BLaER1 treated with 17β-estradiol and CSF1 and Interleukin-3, amounts not matched to agents 10 nM and 100 nM (cell line): Measurements from ENCODE around the gene AHRR.

ENCODE experiments used
- H3K27ac ChIP-seq, 11 experiments: shearing (Covaris generic); formaldehyde crosslinking; 2 replicates each; pipeline ENCODE4 v1.8.1; 2022
- H3K27me3 ChIP-seq, 11 experiments: shearing (Covaris generic); formaldehyde crosslinking; 2 replicates each; pipeline ENCODE4 v1.8.1; 2022
- H3K36me3 ChIP-seq, 11 experiments: shearing (Covaris generic); formaldehyde crosslinking; 2 replicates each; pipeline ENCODE4 v1.8.1; 2022
- H3K4me1 ChIP-seq, 10 experiments: shearing (Covaris generic); formaldehyde crosslinking; 2 replicates each; pipeline ENCODE4 v1.8.1; 2022
- H3K4me2 ChIP-seq, 11 experiments: shearing (Covaris generic); formaldehyde crosslinking; 2 replicates each; pipeline ENCODE4 v1.8.1; 2022
- H3K4me3 ChIP-seq, 10 experiments: shearing (Covaris generic); formaldehyde crosslinking; 2 replicates each; pipeline ENCODE4 v1.8.1; 2022
- H3K9ac ChIP-seq, 11 experiments: shearing (Covaris generic); formaldehyde crosslinking; 2 replicates each; pipeline ENCODE4 v1.8.1; 2022
- H3K9me3 ChIP-seq, 11 experiments: shearing (Covaris generic); formaldehyde crosslinking; replicated peaks in 1 of 11; 2 replicates each; pipeline ENCODE4 v1.8.1; 2022
- H4K20me1 ChIP-seq, 11 experiments: shearing (Covaris generic); formaldehyde crosslinking; 2 replicates each; pipeline ENCODE4 v1.8.1; 2022
- Cebpa-rat ChIP-seq, 11 experiments: shearing (Covaris generic); IDR thresholded peaks; 2 replicates each; pipeline ENCODE4 v1.8.1; 2022

Gene AHRR

DNA sequence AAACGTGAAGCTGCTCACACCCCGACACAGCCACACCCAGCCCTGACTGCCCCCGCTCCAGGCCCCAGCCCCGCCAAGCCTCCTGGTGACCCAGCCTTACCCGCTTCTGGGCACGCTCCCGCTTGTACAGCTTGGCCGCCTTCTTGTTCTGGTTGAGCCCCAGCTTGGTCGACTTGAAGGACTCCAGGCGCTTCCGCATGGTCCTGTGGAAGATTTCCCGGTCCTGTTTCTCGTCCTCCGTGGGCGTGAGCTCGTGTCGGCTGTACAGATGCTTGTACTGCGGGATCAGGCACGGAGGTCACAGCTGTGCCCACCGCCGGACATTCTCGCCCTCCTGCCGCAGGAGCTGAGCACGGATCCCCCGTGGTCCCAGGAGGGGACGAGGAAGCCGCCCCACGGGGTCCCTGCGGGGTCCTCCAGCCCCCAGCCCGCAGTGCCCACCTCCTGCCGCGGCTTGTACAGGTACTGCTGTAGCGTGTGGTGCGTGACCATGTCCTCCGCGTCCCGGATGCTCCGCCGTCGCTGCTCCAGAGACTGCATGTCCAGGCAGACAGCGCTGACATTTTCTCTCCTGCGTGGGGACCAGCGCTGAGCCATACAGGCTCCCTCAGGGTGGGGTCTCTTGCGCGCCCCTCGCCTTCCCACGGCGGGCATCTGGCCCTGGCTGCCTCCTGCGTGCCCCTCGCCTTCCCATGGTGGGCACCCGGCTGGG, 154.7 kb downstream of the AHRR start:
- no peak overlapping the region for H3K9ac ChIP-seq

DNA sequence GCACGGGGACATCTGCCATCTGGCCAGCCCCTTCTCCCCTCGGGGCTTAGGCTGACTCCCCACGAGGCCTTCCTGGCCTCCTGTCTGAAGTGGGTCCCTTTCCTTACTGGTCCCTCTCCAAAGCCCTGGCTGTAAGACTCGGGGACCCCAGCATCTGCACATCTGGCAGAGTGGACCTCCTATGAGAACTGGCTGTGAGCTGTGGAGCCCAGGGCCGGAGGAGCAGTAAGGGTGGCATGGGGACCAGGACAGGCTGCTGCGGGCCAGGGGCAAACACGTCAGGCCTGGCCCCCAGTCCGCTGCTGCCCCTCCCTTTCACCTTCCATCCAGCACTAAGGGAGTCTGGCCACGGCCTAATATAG, 155.3 kb downstream of the AHRR start:
- no peak overlapping the region for H3K9ac ChIP-seq
- H3K4me3 ChIP-seq = no peak overlapping the region
- TF ChIP-seq Cebpa-rat (IDR thresholded peaks at IDR 0.05) = no peak
- H3K27ac ChIP-seq = no peak overlapping the region
- H3K4me2 ChIP-seq = peak overlapping the region in 4 of 11 experiments; percentile 18 to 94 (median 92); a peak in 6 of 22 replicates
- H3K9me3 ChIP-seq = no peaks in the 10 kb centered on the region
- peaks cover 40 to 82% (median 56%) of the 10 kb centered on the region in 11 experiments for H3K27me3 ChIP-seq
- peaks cover 5 to 74% (median 61%) of the 10 kb centered on the region in 11 experiments; a peak in 20 of 22 replicates for H4K20me1 ChIP-seq
- H3K4me1 ChIP-seq = peaks cover 9 to 79% (median 58%) of the 10 kb centered on the region in 10 experiments
- H3K36me3 ChIP-seq = no peaks in the 10 kb centered on the region

More for the DNA sequence above, 154.7 kb downstream of the AHRR start:
- Histone ChIP-seq H4K20me1 (peaks cover 8 to 79% (median 64%) of the 10 kb centered on the region in 11 experiments; a peak in 20 of 22 replicates), H3K4me2 (peak overlapping the region in 3 of 11 experiments; percentile 18 to 94 (median 90); a peak in 5 of 22 replicates), H3K27ac (no peak overlapping the region), H3K4me1 (peaks cover 14 to 81% (median 62%) of the 10 kb centered on the region in 10 experiments), H3K9me3 (no peaks in the 10 kb centered on the region), H3K36me3 (peaks cover 0 to 5% (median 2%) of the 10 kb centered on the region in 11 experiments; a peak in 7 of 22 replicates), H3K4me3 (no peak overlapping the region), H3K27me3 (peaks cover 40 to 79% (median 56%) of the 10 kb centered on the region in 11 experiments)
- no peak for TF ChIP-seq Cebpa-rat (IDR thresholded peaks at IDR 0.05)

DNA sequence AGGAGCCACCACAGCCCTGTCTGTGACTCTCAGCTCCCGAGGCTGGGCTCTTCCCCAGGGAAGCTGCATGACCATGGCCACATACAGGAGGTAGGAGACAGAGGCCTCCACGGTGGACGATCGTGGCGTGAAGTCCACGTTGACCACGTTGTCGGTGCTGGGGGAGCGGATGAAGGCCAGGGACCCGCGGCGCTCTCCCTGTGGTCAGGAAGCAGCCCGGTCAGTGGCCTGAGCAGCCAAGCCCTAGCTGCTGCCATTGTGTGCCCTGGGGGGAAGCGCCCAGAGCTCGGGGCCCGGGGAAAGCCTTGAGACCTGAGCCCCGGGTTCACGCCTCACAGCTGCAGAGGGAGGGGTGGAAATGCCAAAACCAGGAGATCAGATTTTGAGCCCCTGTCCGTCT, 155.7 kb downstream of the AHRR start:
- peaks cover 8 to 78% (median 57%) of the 10 kb centered on the region in 10 experiments for H3K4me1 ChIP-seq
- H4K20me1 ChIP-seq = peaks cover 5 to 70% (median 61%) of the 10 kb centered on the region in 11 experiments; a peak in 20 of 22 replicates
- H3K9ac ChIP-seq = no peak overlapping the region
- TF ChIP-seq Cebpa-rat (IDR thresholded peaks at IDR 0.05) = no peak
- H3K36me3 ChIP-seq = no peaks in the 10 kb centered on the region
- peaks cover 40 to 83% (median 56%) of the 10 kb centered on the region in 11 experiments for H3K27me3 ChIP-seq
- no peak overlapping the region for H3K4me3 ChIP-seq
- H3K4me2 ChIP-seq = peak overlapping the region in 4 of 11 experiments; percentile 90 to 94 (median 92); a peak in 6 of 22 replicates
- H3K9me3 ChIP-seq = no peaks in the 10 kb centered on the region
- no peak overlapping the region for H3K27ac ChIP-seq

DNA sequence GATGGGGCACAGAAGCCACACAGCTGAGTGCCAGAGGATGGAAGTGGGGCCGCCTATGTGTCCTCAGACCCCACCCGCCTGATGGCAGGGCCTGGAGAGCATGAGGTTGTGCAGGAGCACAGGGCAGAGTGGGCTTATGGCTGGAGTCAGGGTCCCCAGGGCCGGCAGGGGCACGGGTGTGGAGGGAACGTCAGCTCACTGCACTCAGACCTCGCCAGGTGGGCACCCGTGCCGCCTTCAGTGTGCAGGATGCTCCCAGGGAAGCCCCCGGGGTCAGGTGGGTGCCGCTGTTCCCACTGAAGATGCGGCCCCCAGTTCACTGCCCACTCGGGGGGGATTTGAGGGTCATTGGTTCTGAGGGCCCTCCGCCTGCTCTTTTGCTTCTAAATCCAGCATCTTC, 156.4 kb downstream of the AHRR start:
- TF ChIP-seq Cebpa-rat (IDR thresholded peaks at IDR 0.05) = no peak
- Histone ChIP-seq H3K4me1 (peaks cover 9 to 79% (median 58%) of the 10 kb centered on the region in 10 experiments), H3K4me2 (peak overlapping the region in 8 of 11 experiments; percentile 73 to 94 (median 86); a peak in 12 of 22 replicates), H3K36me3 (no peaks in the 10 kb centered on the region), H3K4me3 (no peak overlapping the region), H4K20me1 (peaks cover 5 to 74% (median 61%) of the 10 kb centered on the region in 11 experiments; a peak in 20 of 22 replicates), H3K27ac (no peak overlapping the region), H3K9me3 (no peaks in the 10 kb centered on the region), H3K9ac (0 out of 22 replicates have a peak overlapping the region, but pooled peaks of 1 of the 11 experiments have one; percentile 29), H3K27me3 (peaks cover 40 to 87% (median 56%) of the 10 kb centered on the region in 11 experiments)

DNA sequence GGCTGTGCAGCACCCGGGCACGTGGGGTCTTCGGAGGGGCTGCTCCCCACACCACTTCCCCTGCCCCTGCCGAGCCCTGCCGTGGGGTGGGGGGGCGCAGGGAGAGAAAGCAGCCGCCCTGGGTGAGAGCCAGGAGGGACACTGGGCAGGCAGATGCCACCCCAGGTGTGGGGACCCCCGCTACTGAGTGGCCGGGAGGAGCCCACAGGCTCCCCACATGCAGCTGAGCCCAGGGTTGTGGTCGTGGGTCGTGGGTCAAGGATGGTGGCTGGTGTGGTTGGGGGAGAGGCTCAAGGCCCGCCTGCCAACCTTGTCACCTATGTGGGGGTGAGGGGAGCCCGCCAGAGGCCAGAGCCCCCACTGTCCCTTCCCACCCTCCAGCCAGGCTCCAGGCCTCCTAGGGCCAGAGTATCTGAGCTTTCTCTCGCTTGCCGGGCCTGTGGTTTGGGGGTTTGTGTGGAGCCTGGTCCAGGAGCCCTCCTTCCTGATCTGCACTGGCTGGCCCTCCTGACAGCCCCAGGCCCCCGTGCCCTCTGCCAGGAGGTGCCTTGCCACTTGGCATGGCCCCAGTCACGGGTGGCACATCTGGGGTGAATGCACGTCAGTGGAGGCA, 157.0 kb downstream of the AHRR start:
- no peak overlapping the region for H3K4me3 ChIP-seq
- H3K9ac ChIP-seq = peak overlapping the region in 3 of 11 experiments; percentile 20 to 31 (median 29); a peak in 2 of 22 replicates
- no peak overlapping the region for H3K27ac ChIP-seq
- no peak for TF ChIP-seq Cebpa-rat (IDR thresholded peaks at IDR 0.05)
- no peaks in the 10 kb centered on the region for H3K36me3 ChIP-seq
- peaks cover 38 to 91% (median 54%) of the 10 kb centered on the region in 11 experiments for H3K27me3 ChIP-seq
- peaks cover 15 to 84% (median 63%) of the 10 kb centered on the region in 10 experiments for H3K4me1 ChIP-seq
- H4K20me1 ChIP-seq = peaks cover 5 to 79% (median 60%) of the 10 kb centered on the region in 11 experiments; a peak in 20 of 22 replicates
- peak overlapping the region in 9 of 11 experiments; percentile 55 to 94 (median 83); a peak in 18 of 22 replicates for H3K4me2 ChIP-seq
- no peaks in the 10 kb centered on the region for H3K9me3 ChIP-seq

DNA sequence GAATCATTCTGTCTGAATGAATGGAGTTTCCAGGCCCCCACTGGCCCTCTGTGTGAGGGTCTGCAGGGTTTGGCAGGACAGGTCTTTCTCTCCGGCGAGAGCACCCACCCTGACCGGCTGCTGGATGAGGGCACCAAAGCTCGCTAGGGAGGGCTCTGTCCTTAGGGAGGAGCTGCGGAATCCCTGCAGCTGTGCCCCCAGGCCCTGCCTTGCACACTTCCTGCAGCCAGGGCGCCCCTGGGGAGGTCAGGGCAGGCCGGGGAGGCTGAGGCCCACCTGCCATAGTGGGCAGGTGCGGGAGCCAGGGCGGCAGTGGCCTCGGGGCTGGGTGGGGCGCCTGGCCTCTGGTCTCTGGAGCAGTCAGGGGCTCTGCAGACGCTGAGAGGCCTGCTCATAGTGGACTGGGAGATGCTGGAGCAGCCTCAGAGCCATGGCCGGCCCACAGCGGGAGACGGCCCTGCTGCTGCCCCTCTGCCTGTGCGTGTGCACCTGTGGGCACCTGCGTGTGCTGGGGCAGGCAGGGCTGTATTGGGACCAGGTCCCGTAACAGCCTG, 157.5 kb downstream of the AHRR start:
- H3K27ac ChIP-seq = no peak overlapping the region
- H3K9ac ChIP-seq = peak overlapping the region in 3 of 11 experiments; percentile 20 to 31 (median 29); a peak in 3 of 22 replicates
- peaks cover 19 to 84% (median 66%) of the 10 kb centered on the region in 10 experiments for H3K4me1 ChIP-seq
- no peaks in the 10 kb centered on the region for H3K9me3 ChIP-seq
- TF ChIP-seq Cebpa-rat (IDR thresholded peaks at IDR 0.05) = no peak
- H3K4me2 ChIP-seq = peak overlapping the region in 10 of 11 experiments; percentile 22 to 94 (median 80); a peak in 18 of 22 replicates
- peaks cover 32 to 90% (median 48%) of the 10 kb centered on the region in 11 experiments for H3K27me3 ChIP-seq
- no peak overlapping the region for H3K4me3 ChIP-seq
- no peaks in the 10 kb centered on the region for H3K36me3 ChIP-seq
- H4K20me1 ChIP-seq = peaks cover 5 to 76% (median 54%) of the 10 kb centered on the region in 11 experiments; a peak in 20 of 22 replicates

DNA sequence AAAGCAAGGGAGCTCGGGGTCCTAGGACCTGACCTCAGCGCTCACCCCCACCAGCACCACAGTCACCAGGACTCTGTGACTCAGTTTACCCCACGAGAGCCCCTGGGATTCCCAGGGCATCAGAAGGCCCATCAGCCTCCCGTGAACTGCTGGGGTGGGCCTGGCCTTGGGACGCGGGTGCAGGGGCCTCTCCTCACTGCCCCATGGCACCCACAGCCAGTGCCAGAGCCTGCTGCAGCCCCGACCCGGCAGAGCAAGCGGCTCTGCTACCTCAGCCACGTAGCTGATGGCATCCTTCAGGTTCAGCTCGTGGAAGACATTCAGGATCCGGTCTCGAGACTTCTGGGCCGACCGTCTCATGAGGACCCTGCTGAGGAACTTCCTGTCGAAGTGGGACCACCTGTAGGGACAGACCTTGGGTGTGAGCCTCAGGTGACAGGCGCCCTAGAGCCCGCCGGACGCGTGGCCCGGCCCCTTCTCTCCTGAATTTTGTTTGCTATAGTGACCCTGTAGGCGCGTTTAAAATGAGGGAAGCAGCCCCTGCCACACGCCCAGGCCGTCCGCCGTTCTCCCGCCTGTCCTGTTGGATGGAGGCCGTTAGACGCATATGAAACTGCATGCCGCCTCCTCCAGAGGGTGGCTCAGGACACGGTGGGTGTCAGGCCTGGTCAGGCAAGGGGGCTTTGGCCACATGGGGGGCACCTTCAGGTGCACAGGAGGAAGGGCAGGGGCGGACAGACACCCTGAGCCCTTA, 158.2 kb downstream of the AHRR start:
- peaks cover 29 to 90% (median 42%) of the 10 kb centered on the region in 11 experiments for H3K27me3 ChIP-seq
- no peak for TF ChIP-seq Cebpa-rat (IDR thresholded peaks at IDR 0.05)

DNA sequence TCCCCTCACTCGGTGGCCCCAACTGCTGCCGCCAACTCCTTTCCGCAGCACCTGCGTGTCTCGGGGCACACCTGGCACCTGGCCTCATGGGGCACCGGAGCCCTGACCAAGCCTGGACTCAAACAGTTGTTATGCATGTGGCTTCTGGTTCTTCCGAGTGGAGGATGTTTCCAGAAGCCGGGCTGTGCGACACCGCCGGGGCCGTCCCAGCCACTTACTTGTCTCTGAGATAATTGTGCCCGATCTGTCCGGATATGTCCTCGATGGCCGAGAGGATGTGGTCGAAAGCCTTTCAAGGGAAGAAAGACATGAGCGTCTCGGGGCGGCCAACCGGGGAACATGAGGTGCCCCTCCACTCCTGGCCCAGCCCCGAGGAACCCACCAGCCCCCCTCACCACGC, 159.8 kb downstream of the AHRR start:
- no peak for TF ChIP-seq Cebpa-rat (IDR thresholded peaks at IDR 0.05)
- Histone ChIP-seq H4K20me1 (peaks cover 0 to 71% (median 38%) of the 10 kb centered on the region in 11 experiments; a peak in 19 of 22 replicates), H3K27me3 (peaks cover 13 to 85% (median 26%) of the 10 kb centered on the region in 11 experiments), H3K4me2 (peak overlapping the region in 6 of 11 experiments; percentile 15 to 93 (median 64); a peak in 8 of 22 replicates), H3K27ac (no peak overlapping the region), H3K4me3 (no peak overlapping the region), H3K9me3 (no peaks in the 10 kb centered on the region), H3K9ac (no peak overlapping the region), H3K36me3 (no peaks in the 10 kb centered on the region), H3K4me1 (peaks cover 39 to 95% (median 82%) of the 10 kb centered on the region in 10 experiments)

More for the DNA sequence above, 158.2 kb downstream of the AHRR start:
- peaks cover 4 to 77% (median 50%) of the 10 kb centered on the region in 11 experiments; a peak in 20 of 22 replicates for H4K20me1 ChIP-seq
- H3K9ac ChIP-seq = peak overlapping the region in 2 of 11 experiments; percentile 20 to 31; a peak in 2 of 22 replicates
- H3K4me2 ChIP-seq = peak overlapping the region in 10 of 11 experiments; percentile 22 to 94 (median 80); a peak in 18 of 22 replicates
- peaks cover 24 to 89% (median 72%) of the 10 kb centered on the region in 10 experiments for H3K4me1 ChIP-seq
- H3K27ac ChIP-seq = no peak overlapping the region
- H3K9me3 ChIP-seq = no peaks in the 10 kb centered on the region
- H3K36me3 ChIP-seq = no peaks in the 10 kb centered on the region
- no peak overlapping the region for H3K4me3 ChIP-seq
